ENCODE results near the gene MT1A. TPM values are rescaled to one million over a fixed set of nuclear protein-coding genes. Genes with fewer than 3 reads are reported as not detected.

Gene MT1A
- total RNA-seq, 1 experiment from 2014 or later: not detected

GRCh38 chr16:56635441-56635967 lies 3.0 kb upstream of the MT1A start:
- CTCF ChIA-PET: no interaction called here
- H3K27ac ChIP-seq (ENCODE audit: low read depth, low read length, poor library complexity, severe bottlenecking): no peak overlapping the region
- intact Hi-C loops (cut with micrococcal nuclease; ENCODE audit: unreplicated experiment): no loop called here
- peaks cover 82% of the 10 kb centered on the region for H3K27me3 ChIP-seq (replicated peaks; ENCODE audit: insufficient read depth, low read depth, low read length, poor library complexity)
- no peaks in the 10 kb centered on the region for H3K4me1 ChIP-seq (ENCODE audit: insufficient read depth, low read length, poor library complexity, severe bottlenecking)
- H3K9me3 ChIP-seq (ENCODE audit: low read depth, low read length, poor library complexity, severe bottlenecking): no peaks in the 10 kb centered on the region
- no peak overlapping the region for H3K4me3 ChIP-seq (ENCODE audit: low read depth, low read length, poor library complexity, severe bottlenecking)
- TF ChIP-seq EZH2 (IDR thresholded peaks at IDR 0.05; ENCODE audit: borderline replicate concordance, low read depth, low read length, poor library complexity, severe bottlenecking): no peak
- TF ChIP-seq, protein P1, sequence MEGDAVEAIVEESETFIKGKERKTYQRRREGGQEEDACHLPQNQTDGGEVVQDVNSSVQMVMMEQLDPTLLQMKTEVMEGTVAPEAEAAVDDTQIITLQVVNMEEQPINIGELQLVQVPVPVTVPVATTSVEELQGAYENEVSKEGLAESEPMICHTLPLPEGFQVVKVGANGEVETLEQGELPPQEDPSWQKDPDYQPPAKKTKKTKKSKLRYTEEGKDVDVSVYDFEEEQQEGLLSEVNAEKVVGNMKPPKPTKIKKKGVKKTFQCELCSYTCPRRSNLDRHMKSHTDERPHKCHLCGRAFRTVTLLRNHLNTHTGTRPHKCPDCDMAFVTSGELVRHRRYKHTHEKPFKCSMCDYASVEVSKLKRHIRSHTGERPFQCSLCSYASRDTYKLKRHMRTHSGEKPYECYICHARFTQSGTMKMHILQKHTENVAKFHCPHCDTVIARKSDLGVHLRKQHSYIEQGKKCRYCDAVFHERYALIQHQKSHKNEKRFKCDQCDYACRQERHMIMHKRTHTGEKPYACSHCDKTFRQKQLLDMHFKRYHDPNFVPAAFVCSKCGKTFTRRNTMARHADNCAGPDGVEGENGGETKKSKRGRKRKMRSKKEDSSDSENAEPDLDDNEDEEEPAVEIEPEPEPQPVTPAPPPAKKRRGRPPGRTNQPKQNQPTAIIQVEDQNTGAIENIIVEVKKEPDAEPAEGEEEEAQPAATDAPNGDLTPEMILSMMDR (conservative IDR thresholded peaks at IDR 0.05; ENCODE audit: low read depth, low read length): no peak
- POLR2A ChIA-PET (ENCODE audit: low non-redundant PET): no interaction called here
- no peaks in the 10 kb centered on the region for H3K36me3 ChIP-seq (ENCODE audit: insufficient read depth, low read length, poor library complexity, severe bottlenecking)
- no peak for DNase-seq (ENCODE audit: low spot score)
- no TSS peak for BruUV-seq (replicated peaks)

DNA sequence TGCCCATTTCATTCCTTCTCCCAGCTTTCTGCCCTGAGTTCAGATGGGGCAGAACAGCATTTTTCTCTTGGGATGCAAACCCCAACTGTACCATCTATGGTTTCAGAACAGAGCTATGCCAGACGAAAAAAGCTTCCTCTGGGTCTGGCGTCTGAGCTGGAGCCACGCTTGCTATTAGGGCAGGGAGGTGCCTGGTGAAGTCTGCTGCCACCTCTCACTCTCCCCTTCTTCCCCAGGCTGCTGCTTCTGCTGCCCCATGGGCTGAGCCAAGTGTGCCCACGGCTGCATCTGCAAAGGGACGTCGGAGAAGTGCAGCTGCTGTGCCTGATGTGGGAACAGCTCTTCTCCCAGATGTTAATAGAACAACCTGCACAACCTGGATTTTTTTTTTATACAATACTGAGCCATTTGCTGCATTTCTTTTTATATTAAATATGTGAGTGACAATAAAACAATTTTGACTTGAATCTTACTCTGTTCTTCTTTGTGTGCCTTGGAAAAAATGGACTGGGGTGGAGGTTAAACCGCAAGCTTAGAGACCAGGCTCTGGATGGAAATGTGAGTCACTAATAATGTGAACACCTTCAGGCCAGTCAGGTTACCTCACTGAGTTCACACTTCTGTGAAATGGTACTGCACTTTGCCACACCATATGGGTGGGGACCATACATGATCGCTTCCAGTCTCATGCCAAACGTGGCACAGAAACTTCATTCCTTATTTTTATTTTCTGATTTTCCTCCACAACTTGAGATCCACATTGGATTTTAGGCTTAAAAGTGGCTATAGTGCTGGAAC lies 1.7 kb upstream of the MT1A start:
- no TSS peak for BruUV-seq (replicated peaks)
- no peaks in the 10 kb centered on the region for H3K4me1 ChIP-seq (ENCODE audit: insufficient read depth, low read length, poor library complexity, severe bottlenecking)
- no peak overlapping the region for H3K4me3 ChIP-seq (ENCODE audit: low read depth, low read length, poor library complexity, severe bottlenecking)
- DNase-seq (ENCODE audit: low spot score): no peak
- intact Hi-C loops (cut with micrococcal nuclease; ENCODE audit: unreplicated experiment): no loop called here
- ChIA-PET POLR2A (ENCODE audit: low non-redundant PET) (no interaction called here), CTCF (no interaction called here)
- no peak for TF ChIP-seq EZH2 (IDR thresholded peaks at IDR 0.05; ENCODE audit: borderline replicate concordance, low read depth, low read length, poor library complexity, severe bottlenecking)
- TF ChIP-seq, protein P1 (conservative IDR thresholded peaks at IDR 0.05; ENCODE audit: low read depth, low read length): no peak
- peaks cover 73% of the 10 kb centered on the region for H3K27me3 ChIP-seq (replicated peaks; ENCODE audit: insufficient read depth, low read depth, low read length, poor library complexity)
- no peaks in the 10 kb centered on the region for H3K36me3 ChIP-seq (ENCODE audit: insufficient read depth, low read length, poor library complexity, severe bottlenecking)
- H3K9me3 ChIP-seq (ENCODE audit: low read depth, low read length, poor library complexity, severe bottlenecking): no peaks in the 10 kb centered on the region
- H3K27ac ChIP-seq (ENCODE audit: low read depth, low read length, poor library complexity, severe bottlenecking): no peak overlapping the region

GRCh38 chr16:56639045-56639444 lies 579 bp downstream of the MT1A start:
- intact Hi-C loops (cut with micrococcal nuclease; ENCODE audit: unreplicated experiment): no loop called here
- no peak overlapping the region for H3K27ac ChIP-seq (ENCODE audit: low read depth, low read length, poor library complexity, severe bottlenecking)
- BruUV-seq (replicated peaks): no TSS peak
- H3K4me1 ChIP-seq (ENCODE audit: insufficient read depth, low read length, poor library complexity, severe bottlenecking): no peaks in the 10 kb centered on the region
- H3K4me3 ChIP-seq (ENCODE audit: low read depth, low read length, poor library complexity, severe bottlenecking): no peak overlapping the region
- H3K9me3 ChIP-seq (ENCODE audit: low read depth, low read length, poor library complexity, severe bottlenecking): no peaks in the 10 kb centered on the region
- TF ChIP-seq, protein P1 (conservative IDR thresholded peaks at IDR 0.05; ENCODE audit: low read depth, low read length): no peak
- no peak for TF ChIP-seq EZH2 (IDR thresholded peaks at IDR 0.05; ENCODE audit: borderline replicate concordance, low read depth, low read length, poor library complexity, severe bottlenecking)
- DNase-seq (ENCODE audit: low spot score): no peak
- ChIA-PET CTCF (no interaction called here), POLR2A (ENCODE audit: low non-redundant PET) (no interaction called here)
- H3K27me3 ChIP-seq (replicated peaks; ENCODE audit: insufficient read depth, low read depth, low read length, poor library complexity): peaks cover 71% of the 10 kb centered on the region
- H3K36me3 ChIP-seq (ENCODE audit: insufficient read depth, low read length, poor library complexity, severe bottlenecking): no peaks in the 10 kb centered on the region
